ENCODE results near the gene STAC3.

DNA sequence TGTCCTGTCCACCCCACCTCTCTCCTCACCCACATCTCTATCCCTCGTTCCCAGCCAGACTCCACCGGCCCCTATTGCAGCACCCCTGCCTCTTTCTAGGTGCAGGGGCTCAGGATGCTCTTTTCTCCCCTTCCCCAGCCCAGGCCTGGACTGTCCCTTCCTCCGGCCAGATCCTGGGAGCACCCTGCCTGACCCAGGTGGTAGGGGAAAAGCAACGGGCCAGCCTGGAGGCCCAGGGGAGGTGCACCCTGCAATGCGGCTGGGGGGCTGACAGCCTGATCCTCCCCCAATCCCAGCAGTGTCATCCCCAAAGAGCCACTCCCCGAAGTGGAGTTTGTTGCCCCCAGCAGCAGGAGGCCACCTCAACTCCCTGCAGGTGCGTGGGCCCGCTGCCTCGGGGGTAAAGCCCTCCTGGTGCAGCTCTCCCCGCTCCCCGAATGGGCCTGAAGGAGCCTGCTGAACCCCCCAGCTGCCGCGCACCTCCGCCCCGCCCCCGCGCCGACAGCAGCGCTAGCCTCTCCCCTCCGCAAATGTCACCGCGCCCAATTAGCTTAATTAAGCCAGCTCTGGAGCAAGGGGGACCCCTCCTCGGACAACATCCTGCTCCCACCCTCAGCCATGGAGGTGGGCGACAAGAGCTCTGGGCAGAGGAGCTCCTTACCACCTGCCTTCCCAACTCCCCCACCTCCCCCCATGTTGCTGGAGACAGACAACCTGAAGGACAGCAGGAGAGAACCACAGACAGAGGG lies 29.6 kb downstream of the STAC3 start:
- TF ChIP-seq POLR2A (IDR thresholded peaks at IDR 0.05) (no peak), CTCF (IDR thresholded peaks at IDR 0.05) (no peak)

Data from body of pancreas (tissue), 4 donors.